A673 (cell line): ENCODE measurements around the gene CABLES1. TPM values are rescaled to one million over a fixed set of nuclear protein-coding genes. Genes with fewer than 3 reads are reported as not detected.

Experiments
- BruUV-seq: library from RNA; stranded (reverse); fragments of 400-500 nt; replicated peaks from 2 replicates; lab custom pipeline; 2021; lab: Mats Ljungman, UMichigan
- CTCF ChIA-PET: fragments of 300-600 bp; sonication (Branson Sonifier 250); formaldehyde crosslinking; loops from one replicate; lab custom pipeline; 2022; ENCODE audit warnings: antibody characterized with exemption; lab: Charles Lee
- POLR2A ChIA-PET: fragments of 300-600 bp; sonication (Branson Sonifier 250); formaldehyde crosslinking; loops from one replicate; lab custom pipeline; 2022; ENCODE audit warnings: antibody characterized with exemption; ENCODE audit not compliant: low non-redundant PET; lab: Charles Lee
- DNase-seq: peaks from one replicate; pipeline ENCODE4 v3.0.0-alpha.2; 2015; ENCODE audit warnings: low spot score
- H3K27ac ChIP-seq: fragments of 200-600 bp; sonication (generic); 2 replicates; pipeline ENCODE4 v1.5.1; 2016; ENCODE audit warnings: mixed run types, low read depth, mild to moderate bottlenecking, mixed read lengths, antibody characterized with exemption, low read length; ENCODE audit not compliant: poor library complexity, severe bottlenecking
- H3K27me3 ChIP-seq: fragments of 200-600 bp; sonication (generic); replicated peaks from 2 replicates; pipeline ENCODE4 v1.6.1; 2017; ENCODE audit warnings: mixed run types, low read depth, mild to moderate bottlenecking, mixed read lengths, antibody characterized with exemption, low read length; ENCODE audit not compliant: insufficient read depth, poor library complexity
- H3K36me3 ChIP-seq: fragments of 200-600 bp; sonication (generic); 2 replicates; pipeline ENCODE4 v1.6.1; 2016; ENCODE audit warnings: mixed run types, mild to moderate bottlenecking, mixed read lengths, antibody characterized with exemption, low read length; ENCODE audit not compliant: insufficient read depth, poor library complexity, severe bottlenecking
- H3K4me1 ChIP-seq: fragments of 200-600 bp; sonication (generic); 2 replicates; pipeline ENCODE4 v1.6.1; 2017; ENCODE audit warnings: mixed run types, mild to moderate bottlenecking, mixed read lengths, antibody characterized with exemption, low read length; ENCODE audit not compliant: insufficient read depth, poor library complexity, severe bottlenecking
- H3K4me3 ChIP-seq: fragments of 200-600 bp; sonication (generic); 2 replicates; pipeline ENCODE4 v1.5.1; 2016; ENCODE audit warnings: low read depth, mixed run types, mild to moderate bottlenecking, mixed read lengths, low read length; ENCODE audit not compliant: poor library complexity, severe bottlenecking
- H3K9me3 ChIP-seq: fragments of 200-600 bp; sonication (generic); 2 replicates; pipeline ENCODE4 v1.6.1; 2016; ENCODE audit warnings: mixed run types, low read depth, mild to moderate bottlenecking, mixed read lengths, antibody characterized with exemption, low read length; ENCODE audit not compliant: poor library complexity, severe bottlenecking
- CTCF ChIP-seq: fragments of 300-800, 200-600 bp; sonication (generic); conservative IDR thresholded peaks from 2 replicates; pipeline ENCODE4 v1.5.1; 2017; ENCODE audit warnings: low read depth, mild to moderate bottlenecking, antibody characterized with exemption, low read length, moderate library complexity, mixed read lengths
- EZH2 ChIP-seq: fragments of 200-600 bp; sonication (generic); IDR thresholded peaks from 2 replicates; pipeline ENCODE4 v1.6.1; 2017; ENCODE audit warnings: borderline replicate concordance, low read depth, mild to moderate bottlenecking, mixed read lengths, antibody characterized with exemption, low read length; ENCODE audit not compliant: poor library complexity, severe bottlenecking
- intact Hi-C: fragments of 100-400 bp; cut with micrococcal nuclease; formaldehyde crosslinking; loops from one replicate; pipeline ENCODE4 v1.10.0; 2022; ENCODE audit not compliant: unreplicated experiment
- total RNA-seq: library from RNA; stranded (reverse); gene quantifications from 2 replicates; pipeline ENCODE4 v1.2.3, GENCODE V29; 2021

The CABLES1 gene
- total RNA-seq, 1 experiment from 2014 or later = 7.2 TPM

DNA sequence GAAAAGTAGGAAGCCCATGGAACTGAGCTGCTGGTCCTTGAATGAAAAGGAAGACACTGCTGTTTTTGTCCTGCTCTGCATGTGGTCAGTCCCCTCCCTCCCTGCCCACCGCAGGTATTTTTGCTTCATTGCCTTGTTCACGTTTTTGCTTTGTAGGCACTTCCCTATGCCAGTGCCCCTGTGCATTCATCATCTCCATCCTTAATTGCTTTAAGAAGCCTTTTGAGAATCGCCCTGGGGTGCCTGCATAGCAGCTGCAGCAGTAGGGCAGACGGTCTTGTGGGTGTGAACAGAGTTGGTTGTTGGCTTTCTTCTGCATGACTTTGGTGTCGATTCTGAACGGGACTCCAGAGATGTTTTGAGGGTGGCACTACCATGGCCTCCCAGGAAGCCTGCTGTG, 97.0 kb downstream of the CABLES1 start:
- ChIA-PET CTCF (interaction anchor here (0.6 kb wide), 1 partner anchor 10 kb away, joined by 3 read pairs; no protein-coding TSS in a partner anchor), POLR2A (no interaction called here)
- no peaks in the 10 kb centered on the region for H3K27me3 ChIP-seq
- no peak overlapping the region for H3K4me3 ChIP-seq
- DNase-seq = peak; percentile 75
- TF ChIP-seq EZH2 = no peak
- TF ChIP-seq CTCF = no peak
- H3K36me3 ChIP-seq = no peaks in the 10 kb centered on the region
- peaks cover 42% of the 10 kb centered on the region for H3K4me1 ChIP-seq
- H3K9me3 ChIP-seq = no peaks in the 10 kb centered on the region
- no peak overlapping the region for H3K27ac ChIP-seq
- BruUV-seq = no TSS peak
- intact Hi-C loops = no loop called here

GRCh38 chr18:23234619-23235018, 99.3 kb downstream of the CABLES1 start:
- H3K27me3 ChIP-seq = no peaks in the 10 kb centered on the region
- no peak for DNase-seq
- no peaks in the 10 kb centered on the region for H3K36me3 ChIP-seq
- CTCF ChIA-PET = no interaction called here
- H3K4me3 ChIP-seq = no peak overlapping the region
- no peak overlapping the region for H3K27ac ChIP-seq
- TF ChIP-seq CTCF (no peak), EZH2 (no peak)
- H3K4me1 ChIP-seq = peaks cover 23% of the 10 kb centered on the region
- POLR2A ChIA-PET = no interaction called here
- intact Hi-C loops = no loop called here
- no peaks in the 10 kb centered on the region for H3K9me3 ChIP-seq
- no TSS peak for BruUV-seq

GRCh38 chr18:23235336-23235735, 100.1 kb downstream of the CABLES1 start:
- no peaks in the 10 kb centered on the region for H3K27me3 ChIP-seq
- no peak overlapping the region for H3K4me3 ChIP-seq
- DNase-seq = no peak
- H3K9me3 ChIP-seq = no peaks in the 10 kb centered on the region
- no peaks in the 10 kb centered on the region for H3K36me3 ChIP-seq
- intact Hi-C loops = no loop called here
- H3K27ac ChIP-seq = no peak overlapping the region
- TF ChIP-seq CTCF (no peak), EZH2 (no peak)
- ChIA-PET CTCF (no interaction called here), POLR2A (no interaction called here)
- BruUV-seq = no TSS peak
- peaks cover 23% of the 10 kb centered on the region for H3K4me1 ChIP-seq
